ENCODE data around the gene LRRC8E. TPM values are rescaled to one million over a fixed set of nuclear protein-coding genes. Genes with fewer than 3 reads are reported as not detected.
"Not testable (repeated sequence)": the region's sequence is repeated elsewhere in the genome, so short reads cannot be mapped to it uniquely, and the experiment has no call there.

Gene LRRC8E
- total RNA-seq, 1 experiment from 2014 or later = 10.3 TPM

DNA sequence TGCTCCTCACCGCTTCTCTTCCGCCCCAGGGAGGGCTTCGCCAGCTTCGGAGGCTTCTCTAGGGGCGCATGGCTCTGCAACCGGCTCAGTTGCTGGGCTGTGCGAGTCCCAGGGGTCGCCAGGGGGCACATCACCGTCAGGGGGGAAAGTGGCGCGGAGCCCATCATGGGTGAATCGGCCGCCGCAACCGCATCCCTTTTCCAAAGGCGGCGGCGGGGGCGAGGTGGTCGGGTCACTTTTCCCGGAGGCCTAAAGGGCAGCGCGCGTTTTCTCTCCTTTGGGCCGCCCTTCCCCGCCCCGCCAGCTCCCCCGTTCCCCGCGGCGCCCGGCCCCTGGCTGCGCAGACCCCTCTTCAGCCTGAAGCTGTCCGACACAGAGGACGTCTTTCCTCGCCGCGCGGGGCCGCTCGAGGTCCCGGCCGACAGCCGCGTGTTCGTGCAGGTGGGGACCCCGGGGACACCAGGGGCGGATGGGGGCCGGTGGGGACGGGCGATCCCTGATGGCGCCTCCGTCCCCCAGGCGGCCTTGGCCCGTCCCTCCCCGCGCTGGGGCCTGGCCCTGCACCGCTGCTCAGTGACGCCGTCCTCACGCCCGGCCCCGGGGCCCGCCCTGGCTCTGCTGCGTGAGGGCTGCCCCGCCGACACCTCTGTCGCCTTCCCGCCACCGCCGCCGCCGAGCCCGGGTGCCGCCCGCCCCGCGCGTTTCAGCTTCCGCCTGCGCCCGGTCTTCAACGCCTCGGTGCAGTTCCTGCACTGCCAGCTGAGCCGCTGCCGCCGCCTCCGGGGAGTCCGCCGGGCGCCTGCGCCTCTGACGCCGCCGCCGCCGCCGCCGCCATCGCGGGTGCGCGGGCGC lies 28.0 kb downstream of the LRRC8E start:
- TF ChIP-seq, protein P1, sequence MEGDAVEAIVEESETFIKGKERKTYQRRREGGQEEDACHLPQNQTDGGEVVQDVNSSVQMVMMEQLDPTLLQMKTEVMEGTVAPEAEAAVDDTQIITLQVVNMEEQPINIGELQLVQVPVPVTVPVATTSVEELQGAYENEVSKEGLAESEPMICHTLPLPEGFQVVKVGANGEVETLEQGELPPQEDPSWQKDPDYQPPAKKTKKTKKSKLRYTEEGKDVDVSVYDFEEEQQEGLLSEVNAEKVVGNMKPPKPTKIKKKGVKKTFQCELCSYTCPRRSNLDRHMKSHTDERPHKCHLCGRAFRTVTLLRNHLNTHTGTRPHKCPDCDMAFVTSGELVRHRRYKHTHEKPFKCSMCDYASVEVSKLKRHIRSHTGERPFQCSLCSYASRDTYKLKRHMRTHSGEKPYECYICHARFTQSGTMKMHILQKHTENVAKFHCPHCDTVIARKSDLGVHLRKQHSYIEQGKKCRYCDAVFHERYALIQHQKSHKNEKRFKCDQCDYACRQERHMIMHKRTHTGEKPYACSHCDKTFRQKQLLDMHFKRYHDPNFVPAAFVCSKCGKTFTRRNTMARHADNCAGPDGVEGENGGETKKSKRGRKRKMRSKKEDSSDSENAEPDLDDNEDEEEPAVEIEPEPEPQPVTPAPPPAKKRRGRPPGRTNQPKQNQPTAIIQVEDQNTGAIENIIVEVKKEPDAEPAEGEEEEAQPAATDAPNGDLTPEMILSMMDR (IDR thresholded peaks at IDR 0.05; ENCODE audit: unreplicated experiment) = no peak
- H3K27ac Mint-ChIP-seq (ENCODE audit: low read depth, unreplicated experiment) = no peak overlapping the region
- DNase-seq (ENCODE audit: unreplicated experiment) = no peak
- peak overlapping the region; percentile 68 for H3K4me3 Mint-ChIP-seq (ENCODE audit: unreplicated experiment)
- no TSS peak for BruUV-seq (replicated peaks)
- CTCF ChIA-PET = interaction anchor here (0.6 to 1.7 kb wide), 7 partner anchors 11 to 85 kb away, joined by 3 to 6 read pairs (median 3); no protein-coding TSS in a partner anchor
- H3K9me3 Mint-ChIP-seq (ENCODE audit: unreplicated experiment) = no peaks in the 10 kb centered on the region
- intact Hi-C loops (cut with micrococcal nuclease) = no loop called here
- POLR2A ChIA-PET = interaction anchor here (0.8 to 3.7 kb wide), 6 partner anchors 13 to 65 kb away, joined by 3 to 20 read pairs (median 4); partner anchors contain the start of genes MAP2K7 and TIMM44
- H3K36me3 Mint-ChIP-seq (ENCODE audit: insufficient read depth, unreplicated experiment) = peaks cover 30% of the 10 kb centered on the region
- H3K27me3 Mint-ChIP-seq (ENCODE audit: insufficient read depth, unreplicated experiment) = no peaks in the 10 kb centered on the region
- peaks cover 13% of the 10 kb centered on the region for H3K4me1 Mint-ChIP-seq (ENCODE audit: insufficient read depth, unreplicated experiment)

DNA sequence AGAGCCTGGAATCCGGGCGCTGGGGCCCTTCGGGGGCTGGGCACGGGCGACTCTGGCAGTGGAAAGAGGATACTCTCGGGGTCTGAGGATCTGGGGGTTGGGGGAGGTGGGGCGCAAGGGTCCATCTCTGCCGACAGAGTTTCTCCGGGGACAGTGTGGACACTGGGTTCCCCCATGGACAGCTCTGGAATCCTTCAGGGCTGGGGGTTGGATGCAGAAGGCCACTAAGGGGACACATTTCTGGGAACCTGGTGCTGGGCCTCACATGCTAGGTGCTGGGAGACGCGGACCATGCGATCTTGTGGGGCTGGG lies 28.6 kb downstream of the LRRC8E start:
- Mint-ChIP-seq H3K4me1 (ENCODE audit: insufficient read depth, unreplicated experiment) (peaks cover 15% of the 10 kb centered on the region), H3K4me3 (ENCODE audit: unreplicated experiment) (peak overlapping the region; percentile 68), H3K9me3 (ENCODE audit: unreplicated experiment) (no peaks in the 10 kb centered on the region), H3K27ac (ENCODE audit: low read depth, unreplicated experiment) (no peak overlapping the region), H3K27me3 (ENCODE audit: insufficient read depth, unreplicated experiment) (no peaks in the 10 kb centered on the region), H3K36me3 (ENCODE audit: insufficient read depth, unreplicated experiment) (peaks cover 34% of the 10 kb centered on the region)
- TF ChIP-seq, protein P1 (IDR thresholded peaks at IDR 0.05; ENCODE audit: unreplicated experiment) = no peak
- intact Hi-C loops (cut with micrococcal nuclease) = no loop called here
- ChIA-PET CTCF (interaction anchor here (0.6 to 1.7 kb wide), 7 partner anchors 11 to 1941 kb away, joined by 3 to 6 read pairs (median 3); no protein-coding TSS in a partner anchor), POLR2A (interaction anchor here (0.6 to 3.7 kb wide), 7 partner anchors 12 to 1845 kb away, joined by 3 to 20 read pairs (median 4); partner anchors contain the start of genes MAP2K7 and TIMM44)
- DNase-seq (ENCODE audit: unreplicated experiment) = no peak
- no TSS peak for BruUV-seq (replicated peaks)

- H3K27me3 Mint-ChIP-seq (ENCODE audit: insufficient read depth, unreplicated experiment) = no peaks in the 10 kb centered on the region
- POLR2A ChIA-PET = interaction anchor here (0.6 to 3.7 kb wide), 9 partner anchors 9 to 1845 kb away, joined by 3 to 20 read pairs (median 4); partner anchors contain the start of genes MAP2K7 and TIMM44
- H3K36me3 Mint-ChIP-seq (ENCODE audit: insufficient read depth, unreplicated experiment) = peaks cover 30% of the 10 kb centered on the region
- no peak for DNase-seq (ENCODE audit: unreplicated experiment)
- no peak overlapping the region for H3K27ac Mint-ChIP-seq (ENCODE audit: low read depth, unreplicated experiment)
- TF ChIP-seq, protein P1 (IDR thresholded peaks at IDR 0.05; ENCODE audit: unreplicated experiment) = no peak
- no peaks in the 10 kb centered on the region for H3K9me3 Mint-ChIP-seq (ENCODE audit: unreplicated experiment)
- H3K4me1 Mint-ChIP-seq (ENCODE audit: insufficient read depth, unreplicated experiment) = peaks cover 19% of the 10 kb centered on the region
- no TSS peak for BruUV-seq (replicated peaks)
- CTCF ChIA-PET = interaction anchor here (0.6 to 1.7 kb wide), 7 partner anchors 12 to 1941 kb away, joined by 3 to 6 read pairs (median 3); no protein-coding TSS in a partner anchor
- H3K4me3 Mint-ChIP-seq (ENCODE audit: unreplicated experiment) = peak overlapping the region; percentile 68
- intact Hi-C loops (cut with micrococcal nuclease) = no loop called here
Measured at GRCh38 chr19:7917267-7918061, 29.2 kb downstream of the LRRC8E start.

GRCh38 chr19:7918062-7918614 lies 29.8 kb downstream of the LRRC8E start:
- H3K4me3 Mint-ChIP-seq (ENCODE audit: unreplicated experiment); DNase-seq (ENCODE audit: unreplicated experiment); BruUV-seq (replicated peaks); H3K9me3 Mint-ChIP-seq (ENCODE audit: unreplicated experiment); H3K27ac Mint-ChIP-seq (ENCODE audit: low read depth, unreplicated experiment); H3K27me3 Mint-ChIP-seq (ENCODE audit: insufficient read depth, unreplicated experiment); intact Hi-C loops (cut with micrococcal nuclease): not testable (repeated sequence)
- Mint-ChIP-seq H3K36me3 (ENCODE audit: insufficient read depth, unreplicated experiment) (peaks cover 29% of the 10 kb centered on the region), H3K4me1 (ENCODE audit: insufficient read depth, unreplicated experiment) (peaks cover 19% of the 10 kb centered on the region)
- CTCF ChIA-PET = interaction anchor here (1.1 to 1.7 kb wide), 2 partner anchors 12 to 48 kb away, joined by 3 to 6 read pairs; no protein-coding TSS in a partner anchor
- POLR2A ChIA-PET = interaction anchor here (0.6 to 3.7 kb wide), 4 partner anchors 10 to 214 kb away, joined by 3 to 20 read pairs (median 4); partner anchors contain the start of gene MAP2K7

All from MCF 10A (cell line).